Effector memory CD8-positive, alpha-beta T cell (primary cell): ENCODE results near the gene MAP3K2.

ENCODE experiments used
- ATAC-seq: fragments of 150-1000 bp; cut with Tn5 transposase; replicated peaks from 2 replicates; pipeline ENCODE4 v1.10.0; 2021; ENCODE audit warnings: mild to moderate bottlenecking, moderate library complexity
- DNase-seq, 3 experiments: peaks; one replicate each; pipeline ENCODE4 v3.0.0; 2021
- H3K27ac Mint-ChIP-seq, 2 donors: one replicate each; pipeline ENCODE4 v1.8.0; 2022; ENCODE audit warnings: mild to moderate bottlenecking in 2 of 2, mixed read lengths in 2 of 2, moderate library complexity in 2 of 2
- H3K27me3 Mint-ChIP-seq, 2 donors: one replicate each; pipeline ENCODE4 v1.8.0; 2022; ENCODE audit warnings: mixed read lengths in 2 of 2
- H3K36me3 Mint-ChIP-seq: one replicate; pipeline ENCODE4 v1.8.0; 2022; ENCODE audit warnings: mild to moderate bottlenecking, moderate library complexity, mixed read lengths; ENCODE audit not compliant: insufficient read depth
- H3K4me1 Mint-ChIP-seq, 2 donors: one replicate each; pipeline ENCODE4 v1.8.0; 2022; ENCODE audit warnings: low read depth in 2 of 2, mixed read lengths in 2 of 2
- H3K4me3 Mint-ChIP-seq, 2 donors: one replicate each; pipeline ENCODE4 v1.8.0; 2022; ENCODE audit warnings: mild to moderate bottlenecking in 2 of 2, mixed read lengths in 2 of 2, moderate library complexity in 2 of 2
- H3K9me3 Mint-ChIP-seq, 2 donors: one replicate each; pipeline ENCODE4 v1.8.0; 2022; ENCODE audit warnings: mixed read lengths in 2 of 2

MAP3K2 gene

GRCh38 chr2:127407091-127407490 is 19.3 kb upstream of the MAP3K2 start:
- H3K4me1 Mint-ChIP-seq: peaks cover 9 to 10% of the 10 kb centered on the region in 2 donors
- DNase-seq (no peak), ATAC-seq (no peak)
- peak overlapping the region; percentile 69 to 73 for H3K4me3 Mint-ChIP-seq
- H3K27ac Mint-ChIP-seq: peak overlapping the region; percentile 88 to 90
- H3K36me3 Mint-ChIP-seq: peaks cover 4% of the 10 kb centered on the region
- H3K27me3 Mint-ChIP-seq: peaks cover 0 to 24% of the 10 kb centered on the region in 2 donors
- H3K9me3 Mint-ChIP-seq: no peaks in the 10 kb centered on the region

- H3K4me1 Mint-ChIP-seq: peaks cover 10% of the 10 kb centered on the region in 2 donors
- H3K27me3 Mint-ChIP-seq: peaks cover 0 to 30% of the 10 kb centered on the region in 2 donors
- H3K27ac Mint-ChIP-seq: peak overlapping the region in 1 of 2 donors; percentile 4
- peak overlapping the region in 1 of 2 donors; percentile 52 for H3K4me3 Mint-ChIP-seq
- DNase-seq: no peak
- H3K36me3 Mint-ChIP-seq: peaks cover 4% of the 10 kb centered on the region
- no peak for ATAC-seq
- no peaks in the 10 kb centered on the region for H3K9me3 Mint-ChIP-seq
Measured at GRCh38 chr2:127406454-127406853, 18.7 kb upstream of the MAP3K2 start.

- Mint-ChIP-seq H3K36me3 (peaks cover 4% of the 10 kb centered on the region), H3K27ac (no peak overlapping the region), H3K4me3 (no peak overlapping the region), H3K27me3 (peaks cover 0 to 30% of the 10 kb centered on the region in 2 donors), H3K4me1 (peaks cover 0 to 4% of the 10 kb centered on the region in 2 donors), H3K9me3 (no peaks in the 10 kb centered on the region)
- no peak for ATAC-seq
- DNase-seq: no peak
Measured at GRCh38 chr2:127405255-127405610, 17.5 kb upstream of the MAP3K2 start.

- H3K4me3 Mint-ChIP-seq: no peak overlapping the region
- ATAC-seq: no peak
Measured at GRCh38 chr2:127404466-127405254, 16.9 kb upstream of the MAP3K2 start.

GRCh38 chr2:127403460-127403859 is 15.7 kb upstream of the MAP3K2 start:
- Mint-ChIP-seq H3K36me3 (no peaks in the 10 kb centered on the region), H3K4me1 (peaks cover 0 to 4% of the 10 kb centered on the region in 2 donors), H3K9me3 (no peaks in the 10 kb centered on the region), H3K27me3 (peaks cover 0 to 39% of the 10 kb centered on the region in 2 donors), H3K4me3 (no peak overlapping the region), H3K27ac (no peak overlapping the region)
- no peak for DNase-seq
- no peak for ATAC-seq

More at GRCh38 chr2:127404466-127405254, 16.9 kb upstream of the MAP3K2 start:
- Mint-ChIP-seq H3K4me1 (peaks cover 0 to 4% of the 10 kb centered on the region in 2 donors), H3K27ac (no peak overlapping the region), H3K36me3 (peaks cover 4% of the 10 kb centered on the region), H3K9me3 (no peaks in the 10 kb centered on the region), H3K27me3 (peaks cover 0 to 31% of the 10 kb centered on the region in 2 donors)
- DNase-seq: no peak

GRCh38 chr2:127401757-127402695 is 14.3 kb upstream of the MAP3K2 start:
- H3K9me3 Mint-ChIP-seq: no peaks in the 10 kb centered on the region
- peak overlapping the region in 1 of 2 donors; percentile 14 for H3K27ac Mint-ChIP-seq
- ATAC-seq: no peak
- peaks cover 4 to 49% of the 10 kb centered on the region in 2 donors for H3K27me3 Mint-ChIP-seq
- H3K4me3 Mint-ChIP-seq: no peak overlapping the region
- DNase-seq: no peak
- H3K4me1 Mint-ChIP-seq: peaks cover 0 to 7% of the 10 kb centered on the region in 2 donors
- no peaks in the 10 kb centered on the region for H3K36me3 Mint-ChIP-seq

- H3K9me3 Mint-ChIP-seq: no peaks in the 10 kb centered on the region
- ATAC-seq (no peak), DNase-seq (no peak)
- no peaks in the 10 kb centered on the region for H3K36me3 Mint-ChIP-seq
- peaks cover 0 to 7% of the 10 kb centered on the region in 2 donors for H3K4me1 Mint-ChIP-seq
- no peak overlapping the region for H3K4me3 Mint-ChIP-seq
- peak overlapping the region; percentile 14 to 16 for H3K27ac Mint-ChIP-seq
- H3K27me3 Mint-ChIP-seq: peaks cover 4 to 49% of the 10 kb centered on the region in 2 donors
Measured at GRCh38 chr2:127400897-127401756, 13.4 kb upstream of the MAP3K2 start.

- ATAC-seq: no peak
- peaks cover 0 to 7% of the 10 kb centered on the region in 2 donors for H3K4me1 Mint-ChIP-seq
- no peaks in the 10 kb centered on the region for H3K36me3 Mint-ChIP-seq
- H3K4me3 Mint-ChIP-seq: no peak overlapping the region
- H3K27ac Mint-ChIP-seq: peak overlapping the region in 1 of 2 donors; percentile 16
- no peaks in the 10 kb centered on the region for H3K9me3 Mint-ChIP-seq
- peaks cover 4 to 49% of the 10 kb centered on the region in 2 donors for H3K27me3 Mint-ChIP-seq
- no peak for DNase-seq
Measured at GRCh38 chr2:127400533-127400896, 12.7 kb upstream of the MAP3K2 start.

GRCh38 chr2:127398239-127398590 is 10.4 kb upstream of the MAP3K2 start:
- H3K4me3 Mint-ChIP-seq: no peak overlapping the region
- peak; percentile 66 for ATAC-seq
- H3K27ac Mint-ChIP-seq: peak overlapping the region; percentile 31 to 53
- no peak for DNase-seq
- peaks cover 0 to 7% of the 10 kb centered on the region in 2 donors for H3K4me1 Mint-ChIP-seq
- no peaks in the 10 kb centered on the region for H3K36me3 Mint-ChIP-seq
- peaks cover 4 to 36% of the 10 kb centered on the region in 2 donors for H3K27me3 Mint-ChIP-seq
- no peaks in the 10 kb centered on the region for H3K9me3 Mint-ChIP-seq

GRCh38 chr2:127397568-127398238 is 9.9 kb upstream of the MAP3K2 start:
- ATAC-seq (no peak), DNase-seq (no peak)
- no peak overlapping the region for H3K4me3 Mint-ChIP-seq
- H3K27me3 Mint-ChIP-seq: peaks cover 4 to 31% of the 10 kb centered on the region in 2 donors
- no peaks in the 10 kb centered on the region for H3K36me3 Mint-ChIP-seq
- peaks cover 0 to 7% of the 10 kb centered on the region in 2 donors for H3K4me1 Mint-ChIP-seq
- peak overlapping the region; percentile 31 to 53 for H3K27ac Mint-ChIP-seq
- no peaks in the 10 kb centered on the region for H3K9me3 Mint-ChIP-seq

GRCh38 chr2:127394492-127394891 is 6.7 kb upstream of the MAP3K2 start:
- Mint-ChIP-seq H3K9me3 (no peaks in the 10 kb centered on the region), H3K27ac (no peak overlapping the region), H3K27me3 (peaks cover 4 to 16% of the 10 kb centered on the region in 2 donors), H3K4me1 (peaks cover 5 to 6% of the 10 kb centered on the region in 2 donors), H3K4me3 (no peak overlapping the region), H3K36me3 (no peaks in the 10 kb centered on the region)
- ATAC-seq: no peak
- DNase-seq: no peak

- no peak for DNase-seq
- peaks cover 9% of the 10 kb centered on the region for H3K36me3 Mint-ChIP-seq
- no peak overlapping the region for H3K4me3 Mint-ChIP-seq
- H3K4me1 Mint-ChIP-seq: peaks cover 14 to 19% of the 10 kb centered on the region in 2 donors
- H3K27ac Mint-ChIP-seq: peak overlapping the region in 1 of 2 donors; percentile 16
- H3K27me3 Mint-ChIP-seq: peaks cover 4 to 6% of the 10 kb centered on the region in 2 donors
- ATAC-seq: no peak
- H3K9me3 Mint-ChIP-seq: no peaks in the 10 kb centered on the region
Measured at GRCh38 chr2:127392828-127393578, 5.2 kb upstream of the MAP3K2 start.
